GM10266 (cell line): Measurements from ENCODE around the gene GYG2.
"Not testable (repeated sequence)": the region's sequence is repeated elsewhere in the genome, so short reads cannot be mapped to it uniquely, and the experiment has no call there.

ENCODE experiments used
- DNase-seq: peaks from one replicate; pipeline ENCODE4 v3.0.0; 2012; ENCODE audit errors: extremely low spot score
- TF ChIP-seq, protein P1 (sequence below): IDR thresholded peaks from 2 replicates; pipeline ENCODE4 v1.5.1; 2012; ENCODE audit warnings: mild to moderate bottlenecking, low read depth; ENCODE audit not compliant: control insufficient read depth, insufficient read depth; ENCODE audit errors: missing control alignments

The GYG2 gene

DNA sequence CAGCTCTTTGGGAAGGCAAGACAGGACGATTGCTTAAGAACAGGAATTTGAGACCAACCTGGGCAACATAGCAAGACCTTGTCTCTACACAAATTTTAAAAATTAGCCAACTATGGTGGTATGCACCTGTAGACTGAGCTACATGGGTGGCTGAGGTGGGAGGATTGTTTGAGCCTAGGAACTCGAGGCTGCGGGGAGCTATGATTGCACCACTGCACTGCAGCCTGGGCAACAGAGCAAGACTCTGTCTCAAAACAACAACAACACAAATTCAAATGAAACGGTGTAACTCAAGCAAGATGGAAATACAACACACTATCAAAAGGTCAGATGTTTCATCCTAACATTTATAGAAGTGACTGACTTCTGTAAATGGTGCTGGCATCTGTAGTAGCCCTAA is 39.8 kb upstream of the GYG2 start:
- TF ChIP-seq, protein P1, sequence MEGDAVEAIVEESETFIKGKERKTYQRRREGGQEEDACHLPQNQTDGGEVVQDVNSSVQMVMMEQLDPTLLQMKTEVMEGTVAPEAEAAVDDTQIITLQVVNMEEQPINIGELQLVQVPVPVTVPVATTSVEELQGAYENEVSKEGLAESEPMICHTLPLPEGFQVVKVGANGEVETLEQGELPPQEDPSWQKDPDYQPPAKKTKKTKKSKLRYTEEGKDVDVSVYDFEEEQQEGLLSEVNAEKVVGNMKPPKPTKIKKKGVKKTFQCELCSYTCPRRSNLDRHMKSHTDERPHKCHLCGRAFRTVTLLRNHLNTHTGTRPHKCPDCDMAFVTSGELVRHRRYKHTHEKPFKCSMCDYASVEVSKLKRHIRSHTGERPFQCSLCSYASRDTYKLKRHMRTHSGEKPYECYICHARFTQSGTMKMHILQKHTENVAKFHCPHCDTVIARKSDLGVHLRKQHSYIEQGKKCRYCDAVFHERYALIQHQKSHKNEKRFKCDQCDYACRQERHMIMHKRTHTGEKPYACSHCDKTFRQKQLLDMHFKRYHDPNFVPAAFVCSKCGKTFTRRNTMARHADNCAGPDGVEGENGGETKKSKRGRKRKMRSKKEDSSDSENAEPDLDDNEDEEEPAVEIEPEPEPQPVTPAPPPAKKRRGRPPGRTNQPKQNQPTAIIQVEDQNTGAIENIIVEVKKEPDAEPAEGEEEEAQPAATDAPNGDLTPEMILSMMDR, result no peak
- DNase-seq, result no peak

DNA sequence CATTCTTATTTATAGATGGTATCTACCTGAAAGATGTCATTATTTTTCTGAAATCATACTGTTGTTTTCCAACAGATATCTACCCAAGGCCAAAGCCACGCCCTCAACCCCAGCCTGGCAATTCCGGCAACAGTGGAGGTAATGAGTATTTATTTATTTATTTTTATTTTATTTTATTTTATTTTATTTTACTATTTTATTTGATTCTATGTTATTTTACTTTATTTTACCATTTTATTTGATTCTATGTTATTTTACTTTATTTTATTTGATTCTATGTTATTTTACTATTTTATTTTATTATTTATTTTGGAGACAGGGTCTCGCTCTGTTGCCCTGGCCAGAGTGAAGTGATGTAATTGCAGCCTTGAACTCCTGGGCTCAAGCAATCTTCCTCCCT is 39.2 kb upstream of the GYG2 start:
- no peak for DNase-seq
- TF ChIP-seq, protein P1, result no peak

DNA sequence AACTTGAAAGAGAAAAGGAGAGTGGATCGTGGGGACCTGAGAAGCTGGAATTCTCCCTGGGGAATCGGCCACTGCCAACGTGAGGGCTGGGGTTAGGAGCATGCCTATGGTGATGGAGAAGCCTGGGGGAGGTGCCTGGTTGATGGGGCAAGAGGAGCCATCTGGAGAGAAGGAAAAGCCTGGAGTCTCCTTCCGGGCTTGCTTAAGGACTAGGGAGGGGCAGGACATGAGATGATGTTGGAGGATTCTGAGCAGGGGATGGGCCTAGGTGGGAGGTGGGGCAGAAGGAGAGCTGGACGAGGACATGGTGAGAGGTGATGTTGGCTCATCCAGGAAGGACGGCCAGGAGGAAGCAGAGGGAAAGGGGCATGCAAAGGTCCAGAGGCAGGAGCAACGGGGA is 35.0 kb upstream of the GYG2 start:
- TF ChIP-seq, protein P1, result no peak
- DNase-seq, result no peak

DNA sequence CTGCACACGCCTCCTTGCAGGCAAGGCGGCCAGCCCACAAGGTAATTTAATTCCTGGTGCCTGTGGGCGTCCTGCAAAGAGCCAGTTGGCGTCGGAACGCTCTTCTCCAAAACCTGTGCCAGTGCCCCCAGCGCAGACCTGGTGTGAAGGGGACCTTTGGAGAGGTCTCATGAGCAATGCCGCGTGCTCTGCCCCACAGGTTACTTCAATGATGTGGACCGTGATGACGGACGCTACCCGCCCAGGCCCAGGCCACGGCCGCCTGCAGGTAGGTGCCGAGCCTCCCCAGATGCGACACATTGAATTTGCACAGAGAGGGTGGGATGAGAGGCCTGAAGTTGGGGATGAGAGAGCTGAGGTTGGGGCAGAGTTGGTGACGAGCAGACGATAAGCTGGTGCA is 34.4 kb upstream of the GYG2 start:
- TF ChIP-seq, protein P1, result no peak
- no peak for DNase-seq

DNA sequence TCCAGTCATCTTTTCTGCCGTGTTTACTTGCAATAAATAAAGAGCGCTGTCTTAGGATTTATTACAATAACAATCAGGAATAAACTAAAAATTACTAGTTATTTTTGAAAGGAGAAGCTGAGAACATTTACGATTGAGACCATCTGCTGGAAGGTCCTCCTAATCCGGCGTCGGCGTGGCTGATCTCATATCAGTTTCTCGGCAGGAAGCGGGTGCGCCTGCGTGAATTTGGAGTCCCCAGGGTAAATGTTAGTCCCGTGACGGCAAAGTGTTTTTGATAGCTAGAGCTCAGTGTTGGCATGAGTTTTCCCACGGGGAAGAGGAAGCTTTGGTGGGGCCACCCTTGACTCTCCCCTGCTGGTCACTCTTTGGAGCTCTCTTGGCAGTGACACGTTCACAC is 31.9 kb upstream of the GYG2 start:
- not testable (repeated sequence) for DNase-seq

DNA sequence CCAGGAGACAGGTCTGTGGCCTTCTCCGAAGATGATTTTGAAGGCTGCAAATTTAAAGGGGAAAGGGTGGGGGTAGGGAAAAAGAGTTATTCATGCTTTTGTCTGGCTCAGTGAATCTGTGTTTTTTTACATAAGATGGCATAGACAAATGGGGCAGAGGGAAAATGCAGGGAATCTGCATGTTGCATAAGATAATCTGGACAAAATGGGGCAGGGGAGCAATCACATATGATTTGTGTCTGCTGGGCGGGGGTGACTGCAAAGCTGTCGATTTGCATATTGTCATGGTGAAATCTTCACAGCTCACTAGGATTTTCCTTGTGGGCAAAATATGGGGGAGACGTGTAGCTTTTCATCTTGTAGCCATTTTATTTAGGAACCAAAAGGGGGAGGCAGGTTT is 29.4 kb upstream of the GYG2 start:
- TF ChIP-seq, protein P1, result no peak
- DNase-seq, result no peak

DNA sequence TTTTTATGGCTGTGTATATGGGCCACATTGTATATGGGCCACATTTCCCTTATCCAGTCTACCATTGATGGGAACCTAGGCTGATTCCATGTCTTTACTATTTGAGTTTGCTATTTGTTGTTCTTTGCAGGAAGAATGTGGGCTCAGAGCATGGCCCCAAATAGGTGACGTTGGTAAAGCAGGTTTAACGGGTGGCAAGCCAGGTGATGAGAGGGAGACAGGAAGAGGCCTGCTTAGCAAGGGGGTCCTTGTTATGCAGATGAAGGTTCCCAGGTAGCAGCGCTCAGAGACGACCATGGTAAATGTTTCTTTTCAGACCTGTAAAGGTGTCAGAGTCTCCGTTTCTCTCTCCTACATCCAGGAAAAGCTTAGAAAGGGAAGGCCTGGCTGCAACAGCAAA is 28.8 kb upstream of the GYG2 start:
- DNase-seq, result not testable (repeated sequence)

DNA sequence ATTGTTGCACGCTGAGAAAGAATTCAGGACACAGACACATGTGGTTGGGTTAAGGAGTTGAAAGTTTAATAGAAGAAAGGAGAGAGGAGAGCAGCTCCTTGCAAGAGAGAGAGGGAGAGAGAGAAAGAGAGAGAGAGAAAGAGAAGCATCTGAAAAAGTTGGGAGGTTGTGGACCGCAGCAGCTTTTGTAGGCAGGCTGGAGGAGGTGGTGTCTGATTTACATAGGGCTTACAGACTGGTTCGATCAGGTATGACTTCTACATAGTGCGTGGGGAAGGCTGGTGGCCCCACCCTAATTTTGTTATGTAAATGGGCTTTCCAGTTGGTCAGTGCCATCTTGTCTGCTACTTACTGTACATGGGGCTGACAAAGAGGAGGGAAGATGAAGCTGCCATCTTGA is 27.5 kb upstream of the GYG2 start:
- no peak for DNase-seq
- TF ChIP-seq, protein P1, result no peak

DNA sequence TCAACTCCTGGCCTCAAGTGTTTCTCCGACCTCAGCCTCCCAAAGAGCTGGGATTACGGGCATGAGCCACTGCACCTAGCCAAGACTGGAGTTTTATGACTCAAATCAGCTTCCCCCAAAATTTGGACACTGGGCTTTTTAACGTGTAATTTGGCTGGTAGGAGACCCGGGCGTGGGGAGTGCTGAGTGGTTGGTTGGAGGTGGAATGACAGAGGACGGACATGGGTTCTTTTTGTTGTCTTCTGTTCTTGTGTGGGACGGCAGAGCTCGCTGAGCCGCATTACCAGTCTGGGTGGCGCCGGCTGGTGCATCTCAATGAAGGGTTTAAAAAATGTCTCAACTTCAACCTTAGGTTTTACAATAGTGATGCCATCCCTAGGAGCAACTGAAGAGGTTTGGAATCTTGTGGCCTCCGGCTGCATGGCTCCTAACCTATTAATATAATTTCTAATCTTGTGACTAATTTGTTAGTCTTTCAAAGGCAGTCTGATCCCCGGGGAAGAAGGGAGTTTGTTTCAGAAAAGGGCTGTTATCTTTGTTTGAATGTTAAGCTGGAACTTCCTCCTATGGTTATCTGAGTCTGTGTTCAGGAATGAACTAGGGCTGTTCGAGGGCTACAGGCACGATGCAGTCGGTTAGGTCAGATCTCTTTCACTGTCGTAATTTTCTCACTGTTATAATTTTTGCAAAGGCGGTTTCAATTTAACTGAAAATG is 26.2 kb upstream of the GYG2 start:
- DNase-seq, result not testable (repeated sequence)

DNA sequence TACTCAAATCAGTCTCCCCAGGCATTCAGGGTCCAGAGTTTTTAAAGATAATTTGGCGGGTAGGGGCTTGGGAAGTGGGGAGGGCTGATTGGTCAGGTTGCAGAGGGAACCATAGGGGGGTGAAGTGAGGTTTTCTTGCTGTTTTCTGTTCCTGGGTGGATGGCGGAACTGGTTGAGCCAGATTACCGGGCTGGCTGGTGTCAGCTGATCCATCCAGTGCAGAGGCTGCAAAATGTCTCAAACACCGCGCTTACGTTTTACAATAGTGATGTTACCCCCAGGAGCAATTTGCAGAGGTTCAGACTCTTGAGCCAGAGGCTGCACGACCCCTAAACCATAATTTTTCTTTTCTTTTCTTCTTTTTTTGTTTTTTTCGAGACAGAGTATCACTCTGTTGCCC is 25.2 kb upstream of the GYG2 start:
- DNase-seq, result not testable (repeated sequence)

DNA sequence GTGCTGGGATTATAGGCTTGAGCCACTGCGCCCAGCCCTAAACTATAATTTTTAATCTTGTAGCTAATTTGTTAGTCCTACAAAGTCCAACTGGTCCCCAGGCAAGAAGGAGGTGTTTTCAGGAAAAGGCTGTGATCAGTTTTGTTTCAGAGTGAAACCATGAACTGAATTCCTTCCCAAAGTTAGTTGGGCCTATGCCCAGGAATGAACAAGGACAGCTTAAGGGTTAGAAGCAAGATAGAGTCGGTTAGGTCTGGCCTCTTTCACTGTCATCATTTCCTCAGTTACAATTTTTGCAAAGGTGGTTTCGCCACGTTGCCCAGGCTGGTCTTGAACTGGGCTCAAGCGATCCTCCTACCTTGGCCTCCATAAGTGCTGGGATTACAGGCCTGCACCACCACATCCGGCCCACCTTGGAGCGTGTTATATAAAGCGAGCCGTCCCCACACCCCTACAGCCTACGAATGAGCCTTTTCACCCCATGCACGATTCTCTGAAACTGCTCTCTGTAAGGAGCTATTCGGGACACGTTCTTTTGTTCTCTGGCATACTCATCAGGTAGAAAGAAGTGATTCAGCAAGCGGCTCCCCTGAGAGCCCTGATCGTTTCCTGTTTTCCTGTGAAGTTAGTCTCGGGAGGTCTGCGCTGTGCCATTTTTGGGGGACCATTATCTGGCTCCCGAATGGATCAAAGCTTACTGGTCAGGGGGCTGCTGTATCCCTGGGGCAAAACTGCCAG is 24.5 kb upstream of the GYG2 start:
- not testable (repeated sequence) for DNase-seq

DNA sequence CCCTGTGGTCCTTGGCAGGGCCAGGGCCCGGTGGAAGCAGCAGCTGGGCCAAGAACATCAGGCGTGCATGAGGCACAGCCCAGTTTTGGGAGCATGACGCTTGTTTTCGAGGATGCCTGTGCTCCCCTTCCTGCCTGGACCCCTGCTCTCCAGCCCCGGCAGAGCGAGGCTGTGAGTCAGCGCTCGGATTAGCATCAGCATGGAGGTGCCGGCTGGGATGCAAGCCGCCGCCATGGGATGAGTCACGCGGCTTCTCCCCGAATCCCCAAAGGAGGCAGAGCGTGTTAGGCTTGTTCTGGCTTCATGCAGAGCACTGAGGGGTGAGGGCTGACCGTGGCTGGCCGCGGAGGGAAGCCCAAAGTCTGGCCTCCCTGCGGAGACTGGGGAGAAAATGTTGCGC is 23.9 kb upstream of the GYG2 start:
- DNase-seq, result not testable (repeated sequence)
